ENCODE measurements around the gene SSBP3. TPM values are rescaled to one million over a fixed set of nuclear protein-coding genes. Genes with fewer than 3 reads are reported as not detected.
A peak's percentile ranks its signal among the peaks of the same experiment; 100 is the strongest.
"Not testable (repeated sequence)": the region's sequence is repeated elsewhere in the genome, so short reads cannot be mapped to it uniquely, and the experiment has no call there.

SSBP3 gene
- total and polyA plus RNA-seq, 5 donors, result 25.4 to 55.8 (median 32.5) TPM

DNA sequence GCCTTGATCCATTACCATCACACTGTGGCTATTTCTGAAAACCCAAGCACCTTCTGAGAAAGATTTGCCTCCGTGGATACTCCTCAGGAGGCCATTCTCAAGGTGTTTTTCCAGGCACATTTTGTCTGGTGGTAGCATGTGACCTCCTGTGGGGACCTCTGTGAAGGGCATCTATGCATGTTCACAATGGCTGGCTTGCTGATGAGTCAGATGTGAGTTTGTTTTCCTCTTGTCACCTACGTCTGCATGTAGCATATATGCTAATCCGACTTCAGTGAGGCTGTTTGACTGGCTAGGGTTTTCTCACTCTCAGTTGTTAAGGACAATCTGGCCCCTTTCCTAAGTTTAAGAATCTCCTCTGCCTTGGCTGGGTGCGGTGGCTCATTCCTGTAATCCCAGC lies 198.3 kb downstream of the SSBP3 start:
- H3K9me3 ChIP-seq (ENCODE audit: control insufficient read depth, low read length); H3K4me3 ChIP-seq (ENCODE audit: low read length); H3K27ac ChIP-seq (ENCODE audit: low read length); H3K27me3 ChIP-seq (ENCODE audit: control insufficient read depth, insufficient read depth); DNase-seq; H3K4me1 ChIP-seq (ENCODE audit: control insufficient read depth, insufficient read depth, low read length); ATAC-seq: not testable (repeated sequence)
- intact Hi-C loops (cut with DNase I), result loop anchor here in 2 of 4 donors (10.0 kb wide), 1 partner anchor 197 kb away; the partner anchor contains the start of gene SSBP3 (in 2 of the 2)
- WGBS, result 65% methylated on average over 4 of the region's 4 CpGs

DNA sequence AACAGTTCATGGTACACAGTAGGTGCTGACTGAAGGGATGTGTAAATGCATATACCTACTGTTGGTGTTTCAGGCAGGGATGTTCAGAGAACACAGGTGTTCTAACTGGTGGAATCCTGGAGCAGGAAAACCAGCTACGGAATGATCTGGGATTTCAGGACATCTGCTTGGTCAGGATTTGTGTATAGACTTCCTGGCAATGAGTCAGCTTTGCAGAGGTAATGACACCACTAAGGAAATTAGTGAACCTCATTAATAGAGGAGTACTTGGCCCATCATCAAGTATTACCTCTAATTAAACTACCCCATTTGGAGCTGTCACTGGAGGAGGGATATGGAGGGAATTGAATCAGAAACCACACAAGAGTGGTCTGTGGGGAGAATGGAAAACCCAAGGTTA lies 198.9 kb downstream of the SSBP3 start:
- no peak for ATAC-seq
- no peak for DNase-seq
- H3K9me3 ChIP-seq (ENCODE audit: control insufficient read depth, low read length), result no peaks in the 10 kb centered on the region
- H3K27ac ChIP-seq (ENCODE audit: low read length), result no peak overlapping the region
- H3K4me1 ChIP-seq (ENCODE audit: control insufficient read depth, insufficient read depth, low read length), result no peaks in the 10 kb centered on the region
- no peaks in the 10 kb centered on the region for H3K27me3 ChIP-seq (ENCODE audit: control insufficient read depth, insufficient read depth)
- H3K4me3 ChIP-seq (ENCODE audit: low read length), result no peak overlapping the region
- intact Hi-C loops (cut with DNase I), result loop anchor here in 2 of 4 donors (10.0 kb wide), 1 partner anchor 198 kb away; the partner anchor contains the start of gene SSBP3 (in 2 of the 2)
- WGBS, result 45% methylated on average over 1 of the region's 1 CpG

GRCh38 chr1:54204199-54204598 lies 202.0 kb downstream of the SSBP3 start:
- H3K9me3 ChIP-seq (ENCODE audit: control insufficient read depth, low read length), result no peaks in the 10 kb centered on the region
- H3K4me1 ChIP-seq (ENCODE audit: control insufficient read depth, insufficient read depth, low read length), result peaks cover 2% of the 10 kb centered on the region
- H3K4me3 ChIP-seq (ENCODE audit: low read length), result no peak overlapping the region
- H3K27ac ChIP-seq (ENCODE audit: low read length), result no peak overlapping the region
- no peak for DNase-seq
- WGBS, result 65% methylated on average over 7 of the region's 7 CpGs
- no peak for ATAC-seq
- intact Hi-C loops (cut with DNase I), result loop anchor here in 2 of 4 donors (10.0 kb wide), 1 partner anchor 201 kb away; the partner anchor contains the start of gene SSBP3 (in 2 of the 2)
- no peaks in the 10 kb centered on the region for H3K27me3 ChIP-seq (ENCODE audit: control insufficient read depth, insufficient read depth)

- intact Hi-C loops (cut with DNase I), result loop anchor here in 2 of 4 donors (10.0 kb wide), 1 partner anchor 204 kb away; the partner anchor contains the start of gene SSBP3 (in 2 of the 2)
- H3K4me3 ChIP-seq (ENCODE audit: low read length), result peak overlapping the region; percentile 51
- H3K27me3 ChIP-seq (ENCODE audit: control insufficient read depth, insufficient read depth), result no peaks in the 10 kb centered on the region
- whole genome bisulfite sequencing, result 2% methylated on average over 15 of the region's 15 CpGs
- no peaks in the 10 kb centered on the region for H3K9me3 ChIP-seq (ENCODE audit: control insufficient read depth, low read length)
- H3K4me1 ChIP-seq (ENCODE audit: control insufficient read depth, insufficient read depth, low read length), result peaks cover 2% of the 10 kb centered on the region
- ATAC-seq, result peak in 1 of 2 donors; percentile 27
- no peak overlapping the region for H3K27ac ChIP-seq (ENCODE audit: low read length)
- DNase-seq, result no peak
These were observed 205.6 kb downstream of the SSBP3 start for GRCh38 chr1:54200519-54200997.

DNA sequence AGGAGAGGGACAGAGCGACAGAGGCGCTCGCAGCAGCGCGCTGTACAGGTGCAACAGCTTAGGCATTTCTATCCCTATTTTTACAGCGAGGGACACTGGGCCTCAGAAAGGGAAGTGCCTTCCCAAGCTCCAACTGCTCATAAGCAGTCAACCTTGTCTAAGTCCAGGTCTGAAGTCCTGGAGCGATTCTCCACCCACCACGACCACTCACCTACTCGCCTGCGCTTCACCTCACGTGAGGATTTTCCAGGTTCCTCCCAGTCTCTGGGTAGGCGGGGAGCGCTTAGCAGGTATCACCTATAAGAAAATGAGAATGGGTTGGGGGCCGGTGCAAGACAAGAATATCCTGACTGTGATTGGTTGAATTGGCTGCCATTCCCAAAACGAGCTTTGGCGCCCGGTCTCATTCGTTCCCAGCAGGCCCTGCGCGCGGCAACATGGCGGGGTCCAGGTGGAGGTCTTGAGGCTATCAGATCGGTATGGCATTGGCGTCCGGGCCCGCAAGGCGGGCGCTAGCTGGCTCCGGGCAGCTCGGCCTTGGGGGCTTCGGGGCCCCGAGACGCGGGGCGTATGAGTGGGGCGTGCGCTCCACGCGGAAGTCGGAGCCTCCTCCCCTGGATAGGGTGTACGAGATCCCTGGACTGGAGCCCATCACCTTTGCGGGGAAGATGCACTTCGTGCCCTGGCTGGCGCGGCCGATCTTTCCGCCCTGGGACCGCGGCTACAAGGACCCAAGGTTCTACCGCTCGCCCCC lies 206.3 kb downstream of the SSBP3 start, which contains the start of the genes CYB5RL and MRPL37:
Gene CYB5RL, minus strand, starts transcription at position 266 of the 754 bp plus-strand sequence. CDS start 4,414 bp downstream, outside the sequence.
Gene MRPL37, plus strand, starts transcription at position 403 of the 754 bp plus-strand sequence. Its CDS starts 77 bp downstream, at position 480.
- under 1% methylated on average over 51 of the region's 51 CpGs for WGBS
- peak; percentile 99 for ATAC-seq
- DNase-seq, result peak; percentile 88 to 95 (median 93)
- Histone ChIP-seq H3K9me3 (ENCODE audit: control insufficient read depth, low read length) (no peaks in the 10 kb centered on the region), H3K4me3 (ENCODE audit: low read length) (peak within 1 kb of the TSS; percentile 51), H3K4me1 (ENCODE audit: control insufficient read depth, insufficient read depth, low read length) (peaks cover 2% of the 10 kb centered on the region), H3K27me3 (ENCODE audit: control insufficient read depth, insufficient read depth) (no peaks in the 10 kb centered on the region), H3K27ac (ENCODE audit: low read length) (peak within 1 kb of the TSS; percentile 1)
- intact Hi-C loops (cut with DNase I), result loop anchor here in 2 of 4 donors (10.0 kb wide), 1 partner anchor 205 kb away; the partner anchor contains the start of gene SSBP3 (in 2 of the 2)

DNA sequence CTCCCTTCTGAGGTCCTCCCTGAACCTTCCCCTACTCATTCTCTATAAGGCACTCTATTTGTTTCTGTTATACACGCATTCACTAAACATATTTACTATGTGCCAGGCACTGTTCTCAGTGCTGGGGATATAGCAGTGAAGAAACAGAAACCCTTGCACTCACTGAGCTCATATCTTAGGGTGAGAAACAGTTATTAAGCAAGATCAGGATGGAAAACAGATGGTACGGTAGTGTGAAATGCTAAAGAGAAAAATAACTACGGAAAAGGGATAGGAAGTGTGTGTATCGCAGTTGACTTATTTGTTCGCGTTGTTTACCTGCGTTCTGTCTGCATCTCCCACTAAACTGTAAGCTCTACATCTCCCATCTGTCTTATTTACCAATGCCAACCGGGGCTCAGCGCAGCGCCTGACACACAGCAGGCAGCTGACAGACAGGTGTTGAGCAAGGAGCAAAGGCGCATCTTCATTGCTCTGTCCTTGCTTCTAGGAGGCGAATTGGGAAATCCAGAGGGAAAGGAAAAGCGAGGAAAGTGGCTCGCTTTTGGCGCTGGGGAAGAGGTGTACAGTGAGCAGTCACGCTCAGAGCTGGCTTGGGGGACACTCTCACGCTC lies 206.9 kb downstream of the SSBP3 start:
- ATAC-seq (peak in 1 of 2 donors; percentile 5), DNase-seq (no peak)
- Histone ChIP-seq H3K4me3 (ENCODE audit: low read length) (peak overlapping the region; percentile 51), H3K27ac (ENCODE audit: low read length) (no peak overlapping the region), H3K9me3 (ENCODE audit: control insufficient read depth, low read length) (no peaks in the 10 kb centered on the region), H3K4me1 (ENCODE audit: control insufficient read depth, insufficient read depth, low read length) (peaks cover 2% of the 10 kb centered on the region), H3K27me3 (ENCODE audit: control insufficient read depth, insufficient read depth) (no peaks in the 10 kb centered on the region)
- WGBS, result 16% methylated on average over 17 of the region's 17 CpGs
- intact Hi-C loops (cut with DNase I), result no loop called here

DNA sequence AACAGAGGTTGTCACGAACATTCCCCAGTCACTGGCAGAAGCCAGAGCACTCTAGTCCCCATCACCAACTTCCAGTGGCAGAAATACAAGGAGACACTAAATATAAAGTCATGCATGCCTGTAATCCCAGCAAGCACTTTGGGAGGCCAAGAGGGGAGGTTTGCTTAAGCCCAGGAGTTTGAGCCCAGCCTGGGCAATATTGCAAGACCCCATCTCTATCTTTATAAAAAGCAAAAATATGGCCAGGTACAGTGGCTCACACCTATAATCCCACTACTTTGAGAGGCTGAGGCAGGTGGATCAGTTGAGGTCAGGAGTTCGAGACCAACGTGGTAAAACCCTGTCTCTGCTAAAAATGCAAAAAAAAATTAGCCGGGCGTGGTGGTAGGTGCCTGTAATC lies 212.7 kb downstream of the SSBP3 start:
- DNase-seq, result no peak
- WGBS, result 94% methylated on average over 5 of the region's 5 CpGs
- Histone ChIP-seq H3K27me3 (ENCODE audit: control insufficient read depth, insufficient read depth) (no peaks in the 10 kb centered on the region), H3K4me3 (ENCODE audit: low read length) (no peak overlapping the region), H3K27ac (ENCODE audit: low read length) (no peak overlapping the region), H3K4me1 (ENCODE audit: control insufficient read depth, insufficient read depth, low read length) (no peaks in the 10 kb centered on the region), H3K9me3 (ENCODE audit: control insufficient read depth, low read length) (no peaks in the 10 kb centered on the region)
- no peak for ATAC-seq
- intact Hi-C loops (cut with DNase I), result no loop called here

DNA sequence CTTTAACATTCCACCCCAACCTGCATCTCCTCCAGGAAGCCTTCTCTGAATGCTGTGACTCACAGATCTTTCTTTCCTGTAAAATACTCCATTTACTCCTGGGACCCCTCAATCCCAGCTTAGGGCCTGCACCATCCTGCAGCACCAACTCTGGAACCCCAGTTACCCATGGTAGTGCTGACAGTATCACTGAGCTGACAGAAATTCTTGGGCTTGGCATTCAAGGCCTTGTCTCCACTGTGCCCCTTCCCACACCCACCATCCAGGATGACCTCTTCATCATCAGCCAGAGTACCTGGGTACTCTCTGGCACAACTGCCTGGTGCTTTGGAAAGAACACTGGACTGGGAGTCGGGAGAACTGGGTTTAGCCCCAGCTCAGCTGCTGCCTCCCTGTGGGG lies 214.7 kb downstream of the SSBP3 start:
- Histone ChIP-seq H3K27ac (ENCODE audit: low read length) (no peak overlapping the region), H3K9me3 (ENCODE audit: control insufficient read depth, low read length) (no peaks in the 10 kb centered on the region), H3K4me3 (ENCODE audit: low read length) (no peak overlapping the region), H3K27me3 (ENCODE audit: control insufficient read depth, insufficient read depth) (no peaks in the 10 kb centered on the region), H3K4me1 (ENCODE audit: control insufficient read depth, insufficient read depth, low read length) (no peaks in the 10 kb centered on the region)
- DNase-seq (no peak), ATAC-seq (no peak)
- intact Hi-C loops (cut with DNase I), result no loop called here
- WGBS, result 96% methylated on average over 1 of the region's 1 CpG

- H3K4me3 ChIP-seq (ENCODE audit: low read length), result no peak overlapping the region
- no peak for ATAC-seq
- WGBS, result 95% methylated on average over 9 of the region's 9 CpGs
- H3K27me3 ChIP-seq (ENCODE audit: control insufficient read depth, insufficient read depth), result no peaks in the 10 kb centered on the region
- H3K4me1 ChIP-seq (ENCODE audit: control insufficient read depth, insufficient read depth, low read length), result no peaks in the 10 kb centered on the region
- intact Hi-C loops (cut with DNase I), result no loop called here
- no peak overlapping the region for H3K27ac ChIP-seq (ENCODE audit: low read length)
- no peaks in the 10 kb centered on the region for H3K9me3 ChIP-seq (ENCODE audit: control insufficient read depth, low read length)
- DNase-seq, result no peak
These were observed 215.7 kb downstream of the SSBP3 start for GRCh38 chr1:54190526-54190925.

GRCh38 chr1:54188291-54188690 lies 217.9 kb downstream of the SSBP3 start:
- Histone ChIP-seq H3K4me3 (ENCODE audit: low read length) (no peak overlapping the region), H3K27ac (ENCODE audit: low read length) (no peak overlapping the region), H3K4me1 (ENCODE audit: control insufficient read depth, insufficient read depth, low read length) (no peaks in the 10 kb centered on the region), H3K27me3 (ENCODE audit: control insufficient read depth, insufficient read depth) (no peaks in the 10 kb centered on the region), H3K9me3 (ENCODE audit: control insufficient read depth, low read length) (no peaks in the 10 kb centered on the region)
- intact Hi-C loops (cut with DNase I), result no loop called here
- ATAC-seq (no peak), DNase-seq (no peak)
- 71% methylated on average over 1 of the region's 1 CpG for WGBS

DNA sequence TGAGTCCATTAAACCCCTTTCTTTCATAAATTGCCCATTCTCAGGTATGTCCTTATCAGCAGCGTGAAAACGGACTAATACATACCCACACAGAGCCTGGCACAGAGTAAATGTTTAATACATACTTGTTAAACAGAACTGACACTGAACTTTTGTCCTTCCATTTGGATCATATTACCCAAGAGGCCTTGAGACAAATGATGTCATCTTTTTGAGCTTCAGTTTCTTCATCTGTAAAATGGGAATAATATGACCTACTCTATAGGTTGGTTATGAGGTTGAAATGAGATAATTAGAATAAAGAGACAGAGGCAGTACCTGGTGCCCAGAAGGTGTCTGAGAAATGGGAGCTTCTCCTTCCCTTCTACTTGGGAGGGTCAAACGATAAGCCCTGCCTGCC lies 220.1 kb downstream of the SSBP3 start:
- intact Hi-C loops (cut with DNase I), result no loop called here
- H3K4me3 ChIP-seq (ENCODE audit: low read length), result no peak overlapping the region

More for the DNA sequence above, 220.1 kb downstream of the SSBP3 start:
- no peak for DNase-seq
- no peaks in the 10 kb centered on the region for H3K27me3 ChIP-seq (ENCODE audit: control insufficient read depth, insufficient read depth)
- H3K4me1 ChIP-seq (ENCODE audit: control insufficient read depth, insufficient read depth, low read length), result no peaks in the 10 kb centered on the region
- 92% methylated on average over 3 of the region's 3 CpGs for WGBS
- ATAC-seq, result no peak
- H3K27ac ChIP-seq (ENCODE audit: low read length), result no peak overlapping the region
- no peaks in the 10 kb centered on the region for H3K9me3 ChIP-seq (ENCODE audit: control insufficient read depth, low read length)
